Measurements from ENCODE around the gene NDC1. TPM values are rescaled to one million over a fixed set of nuclear protein-coding genes. Genes with fewer than 3 reads are reported as not detected.
"Not testable (repeated sequence)": the region's sequence is repeated elsewhere in the genome, so short reads cannot be mapped to it uniquely, and the experiment has no call there.

The NDC1 gene
- total and polyA plus RNA-seq, 10 donors = 5.2 to 18.2 (median 9.0) TPM

GRCh38 chr1:53763461-53763860, 74.6 kb downstream of the NDC1 start:
- H3K4me1 ChIP-seq = peaks cover 0 to 24% (median 8%) of the 10 kb centered on the region in 6 donors
- no peaks in the 10 kb centered on the region for H3K27me3 ChIP-seq (replicated peaks in 1 of 7)
- TF ChIP-seq POLR2AphosphoS5 (IDR thresholded peaks at IDR 0.05) (no peak), POLR2A (IDR thresholded peaks at IDR 0.05) (no peak)
- TF ChIP-seq, protein P1, sequence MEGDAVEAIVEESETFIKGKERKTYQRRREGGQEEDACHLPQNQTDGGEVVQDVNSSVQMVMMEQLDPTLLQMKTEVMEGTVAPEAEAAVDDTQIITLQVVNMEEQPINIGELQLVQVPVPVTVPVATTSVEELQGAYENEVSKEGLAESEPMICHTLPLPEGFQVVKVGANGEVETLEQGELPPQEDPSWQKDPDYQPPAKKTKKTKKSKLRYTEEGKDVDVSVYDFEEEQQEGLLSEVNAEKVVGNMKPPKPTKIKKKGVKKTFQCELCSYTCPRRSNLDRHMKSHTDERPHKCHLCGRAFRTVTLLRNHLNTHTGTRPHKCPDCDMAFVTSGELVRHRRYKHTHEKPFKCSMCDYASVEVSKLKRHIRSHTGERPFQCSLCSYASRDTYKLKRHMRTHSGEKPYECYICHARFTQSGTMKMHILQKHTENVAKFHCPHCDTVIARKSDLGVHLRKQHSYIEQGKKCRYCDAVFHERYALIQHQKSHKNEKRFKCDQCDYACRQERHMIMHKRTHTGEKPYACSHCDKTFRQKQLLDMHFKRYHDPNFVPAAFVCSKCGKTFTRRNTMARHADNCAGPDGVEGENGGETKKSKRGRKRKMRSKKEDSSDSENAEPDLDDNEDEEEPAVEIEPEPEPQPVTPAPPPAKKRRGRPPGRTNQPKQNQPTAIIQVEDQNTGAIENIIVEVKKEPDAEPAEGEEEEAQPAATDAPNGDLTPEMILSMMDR (IDR thresholded peaks at IDR 0.05 in 8 of 11, conservative IDR thresholded peaks at IDR 0.05 in 3 of 11) = no peak
- H3K27ac ChIP-seq = no peak overlapping the region
- no peak overlapping the region for H3K4me3 ChIP-seq
- no peak for DNase-seq
- H3K36me3 ChIP-seq = peaks cover 0 to 20% (median 0%) of the 10 kb centered on the region in 6 donors
- intact Hi-C loops (cut with DNase I; ENCODE audit: low total_unique reads) = no loop called here
- 92 to 99% (median 97%) methylated on average over 4 of the region's 4 CpGs for WGBS, 5 donors
- H3K9me3 ChIP-seq = peaks cover 0 to 9% (median 6%) of the 10 kb centered on the region in 8 donors

DNA sequence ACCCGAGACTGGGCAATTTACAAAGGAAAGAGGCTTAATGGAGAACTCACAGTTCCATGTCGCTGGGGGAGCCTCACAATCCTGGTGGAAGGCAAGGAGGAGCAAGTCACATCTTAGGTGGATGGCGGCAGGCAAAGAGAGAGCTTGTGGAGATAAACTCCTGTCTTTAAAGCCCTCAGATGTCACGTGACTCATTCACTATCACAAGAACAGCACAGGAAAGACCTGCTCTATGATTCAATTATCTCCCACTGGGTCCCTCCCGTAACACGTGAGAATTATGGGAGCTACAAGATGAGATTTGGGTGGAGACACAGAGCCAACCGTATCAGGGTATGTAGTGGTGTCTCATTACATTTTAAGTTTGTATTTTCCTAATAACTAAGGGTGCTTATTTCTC, 77.6 kb downstream of the NDC1 start:
- H3K4me1 ChIP-seq; intact Hi-C loops (cut with DNase I; ENCODE audit: low total_unique reads); DNase-seq; H3K4me3 ChIP-seq; H3K27ac ChIP-seq; H3K27me3 ChIP-seq (replicated peaks in 1 of 7); H3K9me3 ChIP-seq; H3K36me3 ChIP-seq: not testable (repeated sequence)
- WGBS, 5 donors = 87 to 94% (median 89%) methylated on average over 7 of the region's 7 CpGs

- DNase-seq = no peak
- H3K4me3 ChIP-seq = no peak overlapping the region
- no peaks in the 10 kb centered on the region for H3K9me3 ChIP-seq
- no peaks in the 10 kb centered on the region for H3K36me3 ChIP-seq
- H3K27ac ChIP-seq = no peak overlapping the region
- H3K4me1 ChIP-seq = no peaks in the 10 kb centered on the region
- 83 to 92% (median 91%) methylated on average over 3 to 5 of the region's 5 CpGs for WGBS, 5 donors
- intact Hi-C loops (cut with DNase I; ENCODE audit: low total_unique reads) = loop anchor here (5.0 kb wide), 1 partner anchor 479 kb away; no protein-coding TSS in a partner anchor
- TF ChIP-seq, protein P1 (IDR thresholded peaks at IDR 0.05 in 8 of 11, conservative IDR thresholded peaks at IDR 0.05 in 3 of 11) = no peak
- no peaks in the 10 kb centered on the region for H3K27me3 ChIP-seq (replicated peaks in 1 of 7)
Measured at GRCh38 chr1:53755874-53756273, 82.2 kb downstream of the NDC1 start.

DNA sequence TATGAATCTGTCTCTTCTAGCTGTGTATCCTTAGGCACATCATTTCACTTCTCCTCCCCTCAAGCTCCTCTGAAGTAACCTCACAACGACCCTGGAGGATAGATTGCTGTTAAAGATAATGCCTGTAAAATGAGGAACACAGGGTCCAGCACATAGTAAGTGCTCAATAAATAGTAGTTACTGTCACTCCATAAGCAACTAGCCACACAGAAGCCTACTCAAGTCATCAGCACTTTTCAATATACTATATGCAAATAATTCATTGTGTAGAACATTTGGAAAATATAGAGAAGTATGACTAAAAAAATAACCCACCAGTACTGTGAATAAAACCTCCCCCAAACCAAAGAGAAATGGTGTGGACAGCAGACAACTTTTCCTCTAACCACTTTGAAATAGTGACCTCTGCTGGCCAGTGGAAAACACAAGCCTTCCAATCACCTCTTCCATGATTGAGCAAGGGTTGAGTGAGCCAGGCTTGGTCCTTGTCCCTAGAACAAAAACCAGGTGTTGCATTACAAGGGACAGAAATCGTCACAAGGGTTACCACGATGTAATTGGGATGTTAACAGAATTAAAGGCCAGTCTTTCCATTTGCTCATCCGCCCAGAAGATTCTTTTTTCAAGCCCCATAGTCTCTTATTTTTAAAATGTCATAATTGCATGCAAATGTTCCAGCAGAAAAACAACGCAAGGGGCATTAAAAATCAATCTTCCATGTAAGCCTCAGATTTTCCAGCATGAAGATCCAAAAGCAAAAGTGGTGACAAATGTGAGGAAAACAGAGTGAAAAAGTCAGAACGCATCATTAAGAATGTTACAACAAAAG, 83.4 kb downstream of the NDC1 start:
- TF ChIP-seq, protein P1 (IDR thresholded peaks at IDR 0.05 in 8 of 11, conservative IDR thresholded peaks at IDR 0.05 in 3 of 11) = peak; percentile 14 to 69 (median 54)
- TF ChIP-seq POLR2AphosphoS5 (IDR thresholded peaks at IDR 0.05) = no peak
- no peak for TF ChIP-seq POLR2A (IDR thresholded peaks at IDR 0.05)
- 51 to 60% (median 55%) methylated on average over 6 of the region's 6 CpGs for WGBS, 5 donors
- no peak for DNase-seq
- H3K27ac ChIP-seq = no peak overlapping the region
- no peaks in the 10 kb centered on the region for H3K27me3 ChIP-seq (replicated peaks in 1 of 7)
- H3K36me3 ChIP-seq = no peaks in the 10 kb centered on the region
- no peaks in the 10 kb centered on the region for H3K4me1 ChIP-seq
- intact Hi-C loops (cut with DNase I; ENCODE audit: low total_unique reads) = loop anchor here (5.0 kb wide), 2 partner anchors 267 to 477 kb away; no protein-coding TSS in a partner anchor
- H3K9me3 ChIP-seq = no peaks in the 10 kb centered on the region
- H3K4me3 ChIP-seq = no peak overlapping the region

Measured in spleen (tissue), 11 donors.